Adrenal gland (tissue), 5 donors: ENCODE results near the gene CENPB.

Source experiments
- CTCF ChIP-seq, 6 experiments: fragments of 450-650 bp in 4 of 6; fragments of 200-600 bp in 2 of 6; sonication (generic) in 1 of 6; IDR thresholded peaks; 1 replicate in 5 of 6; 2 replicates in 1 of 6; pipeline versions ENCODE4 v1.5.1 to v1.8.0; 2016 to 2021; ENCODE audit warnings: antibody characterized with exemption in 6 of 6, mild to moderate bottlenecking in 2 of 6, moderate library complexity in 1 of 6
- POLR2A ChIP-seq, 2 donors: fragments of 450-650 bp; IDR thresholded peaks; one replicate each; pipeline ENCODE4 v1.6.1; 2017; ENCODE audit warnings: antibody characterized with exemption in 2 of 2, mild to moderate bottlenecking in 2 of 2, moderate library complexity in 1 of 2
- donor health status: DM: no; HTN: no; CAD: no.

- TF ChIP-seq CTCF (IDR thresholded peaks at IDR 0.05) (no peak), POLR2A (IDR thresholded peaks at IDR 0.05) (no peak)
Observed at GRCh38 chr20:3758566-3758965, 28.0 kb downstream of the CENPB start.
